HUES48 (cell line): ENCODE measurements around the gene BACH2.
"Not testable (repeated sequence)": the region's sequence is repeated elsewhere in the genome, so short reads cannot be mapped to it uniquely, and the experiment has no call there.

ENCODE experiments used
- H3K27ac ChIP-seq: one replicate; pipeline ENCODE4 v1.7.0; 2013; ENCODE audit warnings: low read depth, low read length, inconsistent platforms
- H3K27me3 ChIP-seq: 2 replicates; pipeline ENCODE4 v1.6.1; 2013; ENCODE audit warnings: mild to moderate bottlenecking, low read length; ENCODE audit not compliant: control insufficient read depth, insufficient read depth
- H3K36me3 ChIP-seq: 2 replicates; pipeline ENCODE4 v1.6.1; 2013; ENCODE audit warnings: low read length; ENCODE audit not compliant: control insufficient read depth, insufficient read depth
- H3K4me1 ChIP-seq: 2 replicates; pipeline ENCODE4 v1.6.1; 2013; ENCODE audit warnings: mild to moderate bottlenecking, low read length; ENCODE audit not compliant: control insufficient read depth, insufficient read depth
- H3K4me3 ChIP-seq: 2 replicates; pipeline ENCODE4 v1.5.1; 2013; ENCODE audit warnings: mild to moderate bottlenecking, low read depth, low read length
- H3K9ac ChIP-seq: 2 replicates; pipeline ENCODE4 v1.6.1; 2013; ENCODE audit warnings: mild to moderate bottlenecking, low read depth, low read length, moderate library complexity
- H3K9me3 ChIP-seq: 2 replicates; pipeline ENCODE4 v1.6.1; 2013; ENCODE audit warnings: low read length; ENCODE audit not compliant: control insufficient read depth, insufficient read depth

BACH2 gene

DNA sequence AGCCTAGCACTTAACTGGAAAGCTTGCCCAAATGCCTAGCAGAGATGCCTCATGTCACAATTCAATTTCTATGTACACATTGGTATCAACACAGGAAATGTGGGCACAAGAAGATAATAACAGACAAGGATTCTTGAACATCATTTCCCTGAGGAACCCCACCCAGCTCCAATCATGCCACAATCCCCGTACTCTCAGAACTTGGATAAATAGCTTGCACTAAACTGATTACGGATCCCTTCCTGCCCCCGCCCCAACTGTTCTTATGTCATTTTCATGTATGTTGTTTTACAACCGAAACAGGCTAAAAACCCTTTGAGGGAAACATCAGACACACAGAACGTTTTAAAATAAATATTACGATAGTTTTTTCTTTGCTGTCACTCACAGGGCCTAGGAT lies 87.1 kb downstream of the BACH2 start:
- Histone ChIP-seq H3K36me3 (no peaks in the 10 kb centered on the region), H3K27ac (no peak overlapping the region), H3K9me3 (no peaks in the 10 kb centered on the region)

DNA sequence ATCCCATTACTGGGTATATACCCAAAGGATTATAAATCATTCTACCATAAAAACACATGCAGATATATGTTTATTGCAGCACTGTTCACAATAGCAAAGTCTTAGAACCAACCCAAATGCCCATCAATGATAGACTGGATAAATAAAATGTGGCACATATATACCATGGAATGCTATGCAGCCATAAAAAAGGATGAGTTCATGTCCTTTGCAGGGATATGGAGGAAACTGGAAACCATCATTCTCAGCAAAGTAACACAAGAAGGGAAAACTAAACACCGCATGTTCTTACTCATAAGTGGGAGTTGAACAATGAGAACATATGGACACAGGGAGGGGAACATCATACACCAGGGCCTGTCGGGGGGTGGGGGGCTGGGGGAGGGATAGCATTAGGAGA lies 88.0 kb downstream of the BACH2 start:
- not testable (repeated sequence) for H3K4me3 ChIP-seq, H3K4me1 ChIP-seq, H3K9me3 ChIP-seq, H3K36me3 ChIP-seq, H3K9ac ChIP-seq, H3K27me3 ChIP-seq, H3K27ac ChIP-seq

More for the DNA sequence above, 87.1 kb downstream of the BACH2 start:
- no peak overlapping the region for H3K4me3 ChIP-seq
- no peaks in the 10 kb centered on the region for H3K27me3 ChIP-seq
- no peaks in the 10 kb centered on the region for H3K4me1 ChIP-seq
- H3K9ac ChIP-seq: no peak overlapping the region

DNA sequence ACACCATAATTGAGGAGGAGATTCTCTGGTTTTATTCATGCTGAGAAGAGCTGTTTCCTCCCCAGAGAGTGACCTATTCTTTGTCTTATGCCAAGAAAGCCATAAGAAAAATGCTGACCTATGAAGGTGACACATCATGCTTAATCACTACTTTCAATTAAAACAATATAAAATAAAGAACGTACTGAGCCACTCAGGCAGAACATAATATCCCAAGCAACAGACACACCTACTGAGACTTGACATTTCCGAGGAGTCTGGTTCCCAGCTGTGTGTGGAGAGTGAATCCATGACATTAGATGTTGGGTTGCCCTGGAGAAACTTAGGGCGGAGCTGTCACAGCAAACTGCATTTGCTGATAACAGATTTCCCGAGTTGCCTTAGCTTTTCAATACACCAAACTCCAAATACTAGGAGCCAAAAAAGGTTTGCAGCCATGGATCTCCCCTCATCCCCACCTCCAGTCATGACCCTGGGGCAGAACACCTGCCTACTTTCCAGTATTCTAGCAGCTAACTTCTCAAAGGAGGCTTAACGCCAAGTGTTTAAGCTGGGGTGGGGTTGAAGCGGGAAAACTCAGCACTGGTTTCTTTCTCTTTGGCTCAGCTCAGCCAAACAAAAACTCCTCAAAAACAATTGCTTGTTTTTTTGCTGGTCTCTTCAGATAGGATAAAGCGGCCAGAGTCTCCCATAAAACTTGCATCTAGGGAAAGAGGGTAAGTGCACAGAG lies 92.2 kb downstream of the BACH2 start:
- H3K9ac ChIP-seq: no peak overlapping the region

DNA sequence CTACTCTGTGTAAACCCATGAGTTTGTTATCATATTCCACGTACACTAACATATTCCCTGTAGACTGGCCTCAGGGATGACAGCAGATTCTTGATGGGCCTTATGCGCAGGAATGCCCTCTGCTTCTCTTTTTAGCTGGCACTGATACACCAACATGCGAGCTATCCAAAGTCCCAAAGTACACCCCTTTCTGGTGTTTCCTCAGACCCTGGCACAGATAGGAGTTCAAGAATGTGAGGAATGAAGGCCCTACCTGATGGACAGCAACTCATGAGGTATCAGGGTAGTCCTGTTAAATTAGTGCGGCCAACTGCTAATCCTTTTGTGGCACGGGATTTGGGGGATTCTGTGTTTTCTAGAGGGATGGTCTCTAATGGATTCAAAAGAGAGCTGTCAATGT lies 93.0 kb downstream of the BACH2 start:
- no peak overlapping the region for H3K9ac ChIP-seq
- no peaks in the 10 kb centered on the region for H3K36me3 ChIP-seq

More for the DNA sequence above, 92.2 kb downstream of the BACH2 start:
- Histone ChIP-seq H3K4me3 (no peak overlapping the region), H3K9me3 (no peaks in the 10 kb centered on the region), H3K36me3 (no peaks in the 10 kb centered on the region), H3K4me1 (no peaks in the 10 kb centered on the region), H3K27me3 (no peaks in the 10 kb centered on the region), H3K27ac (no peak overlapping the region)

DNA sequence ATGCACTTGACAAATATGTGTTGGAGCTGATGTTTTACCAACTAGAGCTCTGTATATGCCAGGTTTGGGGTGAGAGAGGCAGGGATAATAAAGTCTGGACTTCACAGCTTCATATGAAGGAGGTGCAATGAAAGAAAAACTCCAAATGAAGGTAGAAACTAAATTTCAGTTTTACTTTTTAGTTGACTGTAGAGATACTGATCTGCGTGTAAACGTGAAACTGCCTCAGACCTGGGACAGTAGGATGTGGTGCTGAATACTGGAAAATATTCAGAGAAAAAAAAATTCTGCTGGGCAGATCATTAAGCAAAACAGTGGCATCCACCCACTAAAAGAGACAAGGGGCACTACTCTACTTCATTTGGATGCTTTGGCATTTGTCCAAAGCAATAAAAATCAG lies 94.5 kb downstream of the BACH2 start:
- Histone ChIP-seq H3K4me3 (no peak overlapping the region), H3K27ac (no peak overlapping the region), H3K4me1 (no peaks in the 10 kb centered on the region), H3K9ac (no peak overlapping the region), H3K9me3 (peaks cover 12% of the 10 kb centered on the region; the same call in 1 of the 2 replicates), H3K36me3 (no peaks in the 10 kb centered on the region), H3K27me3 (no peaks in the 10 kb centered on the region)

More for the DNA sequence above, 93.0 kb downstream of the BACH2 start:
- Histone ChIP-seq H3K27me3 (no peaks in the 10 kb centered on the region), H3K4me1 (no peaks in the 10 kb centered on the region), H3K4me3 (no peak overlapping the region), H3K9me3 (no peaks in the 10 kb centered on the region), H3K27ac (no peak overlapping the region)

DNA sequence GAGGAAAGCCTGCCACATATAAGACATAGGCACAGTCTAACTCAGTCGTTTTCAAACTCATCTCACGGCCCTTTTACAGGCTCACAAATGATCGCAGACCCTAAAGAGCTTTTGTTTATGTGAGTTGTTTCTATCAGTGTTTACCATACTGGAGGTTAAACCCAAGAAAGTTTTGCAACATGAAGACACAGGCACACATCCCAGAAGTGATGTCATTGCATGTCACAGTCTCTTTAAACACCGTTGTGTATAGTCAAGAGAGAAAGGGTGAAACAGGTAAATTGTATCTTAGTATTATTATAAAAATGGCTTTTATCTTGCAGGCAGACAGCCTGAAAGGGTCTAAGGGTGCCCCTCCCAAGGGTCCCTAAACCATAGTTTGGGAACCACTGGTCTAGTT lies 96.7 kb downstream of the BACH2 start:
- H3K9me3 ChIP-seq: peaks cover 12% of the 10 kb centered on the region; the same call in 1 of the 2 replicates
- H3K36me3 ChIP-seq: no peaks in the 10 kb centered on the region
- peaks cover 7% of the 10 kb centered on the region; the same call in 1 of the 2 replicates for H3K4me1 ChIP-seq
- no peak overlapping the region for H3K9ac ChIP-seq
- no peaks in the 10 kb centered on the region for H3K27me3 ChIP-seq
- no peak overlapping the region for H3K4me3 ChIP-seq
- no peak overlapping the region for H3K27ac ChIP-seq

DNA sequence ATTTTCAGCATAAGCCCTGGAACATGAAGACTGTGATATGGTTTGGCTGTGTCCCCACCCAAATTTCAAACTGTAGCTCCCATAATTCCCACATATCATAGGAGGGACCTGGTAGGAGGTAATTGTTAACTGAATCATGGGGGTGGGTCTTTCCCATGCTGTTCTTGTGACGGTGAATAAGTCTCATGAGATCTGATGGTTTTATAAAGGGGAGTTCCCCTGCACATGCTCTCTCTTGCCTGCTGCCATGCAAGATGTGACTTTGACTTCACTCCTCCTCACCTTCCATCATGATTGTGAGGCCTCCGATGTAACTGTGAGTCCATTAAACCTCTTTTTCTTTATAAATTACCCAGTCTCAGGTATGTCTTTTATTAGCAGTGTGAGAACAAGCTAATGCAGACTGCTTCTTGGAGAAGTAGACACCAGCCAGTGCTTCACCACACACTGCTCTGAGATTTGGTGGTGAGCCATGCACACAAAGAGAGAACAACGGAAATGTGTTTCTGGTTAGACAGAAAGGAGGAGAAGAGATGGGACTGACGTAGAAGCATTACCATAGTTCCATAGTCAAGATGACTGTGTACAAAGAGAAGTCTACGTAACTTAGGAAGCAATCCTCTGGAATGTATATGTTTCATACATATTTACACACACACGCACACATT lies 97.8 kb downstream of the BACH2 start:
- Histone ChIP-seq H3K4me3 (no peak overlapping the region), H3K36me3 (no peaks in the 10 kb centered on the region), H3K4me1 (peaks cover 7% of the 10 kb centered on the region; the same call in 1 of the 2 replicates), H3K27ac (no peak overlapping the region), H3K9me3 (peaks cover 12% of the 10 kb centered on the region; the same call in 1 of the 2 replicates), H3K27me3 (no peaks in the 10 kb centered on the region), H3K9ac (no peak overlapping the region)

DNA sequence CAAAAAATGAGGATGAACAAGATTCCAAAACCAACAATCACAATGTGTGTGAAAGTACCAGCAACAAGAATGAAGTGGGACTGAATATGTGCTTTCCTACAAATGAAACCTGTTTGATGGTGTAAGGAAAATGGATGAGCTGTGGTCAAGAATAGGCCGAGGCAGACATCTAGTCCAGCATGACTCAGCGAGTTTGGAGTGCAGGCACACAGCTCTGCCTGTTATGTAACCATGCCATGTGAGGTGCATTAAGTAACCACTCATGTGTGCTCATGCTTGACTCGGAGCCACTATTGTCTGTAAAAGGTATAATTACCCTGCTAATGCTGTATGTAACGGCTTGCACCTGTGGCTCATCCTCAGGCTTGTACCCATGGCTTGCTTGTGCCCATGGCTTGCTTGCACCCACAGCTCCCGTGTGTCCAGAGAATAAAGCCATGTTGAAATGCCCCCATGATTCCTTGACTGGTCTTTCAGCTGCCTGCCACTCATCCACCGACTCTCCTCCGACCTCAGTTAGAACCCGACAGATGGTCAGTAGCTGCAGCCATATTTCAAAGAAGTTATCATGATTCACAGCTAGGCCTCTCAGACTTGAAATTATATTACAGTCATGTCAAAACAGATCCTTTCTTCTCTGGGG lies 98.7 kb downstream of the BACH2 start:
- no peaks in the 10 kb centered on the region for H3K27me3 ChIP-seq
- H3K9me3 ChIP-seq: peaks cover 12% of the 10 kb centered on the region; the same call in 1 of the 2 replicates
- no peak overlapping the region for H3K9ac ChIP-seq
- no peak overlapping the region for H3K27ac ChIP-seq
- H3K4me3 ChIP-seq: no peak overlapping the region
- H3K36me3 ChIP-seq: no peaks in the 10 kb centered on the region
- H3K4me1 ChIP-seq: peaks cover 7% of the 10 kb centered on the region; the same call in 1 of the 2 replicates

DNA sequence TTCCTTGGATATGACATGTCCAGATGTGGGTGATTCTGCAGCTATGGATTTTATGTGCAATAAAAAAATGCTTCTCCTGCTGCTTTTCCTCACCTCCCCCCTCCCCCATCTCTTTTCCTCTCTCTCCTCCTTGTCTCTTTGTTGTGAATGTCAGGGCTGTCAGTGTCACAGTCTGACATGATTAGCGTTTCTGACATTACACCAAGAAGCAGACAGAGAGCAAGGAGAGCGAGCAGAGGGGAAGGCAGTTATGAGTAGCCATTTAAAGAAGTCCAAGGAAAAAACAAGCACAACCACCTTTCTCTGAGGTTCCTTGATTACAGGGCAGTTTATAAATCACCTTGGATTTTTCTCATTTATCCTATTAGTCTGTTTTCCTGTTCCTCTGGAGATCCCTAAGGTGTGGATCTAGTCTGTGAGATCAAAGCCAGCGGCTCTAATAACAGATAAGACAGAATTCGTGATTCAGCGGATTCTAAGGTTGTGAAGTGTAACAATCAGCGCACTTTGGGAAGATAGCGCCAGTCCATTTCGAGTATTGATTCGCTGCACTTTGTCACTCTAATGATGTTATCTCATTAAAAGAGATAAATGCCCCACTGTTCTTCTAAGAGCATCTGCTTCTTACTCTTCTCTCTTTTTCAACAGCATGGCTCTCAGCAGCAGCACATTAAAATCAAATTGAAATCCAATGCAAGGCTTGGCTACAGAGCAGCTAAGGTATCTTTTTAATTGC lies 101.4 kb downstream of the BACH2 start:
- Histone ChIP-seq H3K4me3 (no peak overlapping the region), H3K4me1 (peaks cover 7% of the 10 kb centered on the region; the same call in 1 of the 2 replicates), H3K36me3 (no peaks in the 10 kb centered on the region), H3K27me3 (no peaks in the 10 kb centered on the region), H3K9ac (no peak overlapping the region), H3K27ac (no peak overlapping the region), H3K9me3 (peaks cover 12% of the 10 kb centered on the region; the same call in 1 of the 2 replicates)

DNA sequence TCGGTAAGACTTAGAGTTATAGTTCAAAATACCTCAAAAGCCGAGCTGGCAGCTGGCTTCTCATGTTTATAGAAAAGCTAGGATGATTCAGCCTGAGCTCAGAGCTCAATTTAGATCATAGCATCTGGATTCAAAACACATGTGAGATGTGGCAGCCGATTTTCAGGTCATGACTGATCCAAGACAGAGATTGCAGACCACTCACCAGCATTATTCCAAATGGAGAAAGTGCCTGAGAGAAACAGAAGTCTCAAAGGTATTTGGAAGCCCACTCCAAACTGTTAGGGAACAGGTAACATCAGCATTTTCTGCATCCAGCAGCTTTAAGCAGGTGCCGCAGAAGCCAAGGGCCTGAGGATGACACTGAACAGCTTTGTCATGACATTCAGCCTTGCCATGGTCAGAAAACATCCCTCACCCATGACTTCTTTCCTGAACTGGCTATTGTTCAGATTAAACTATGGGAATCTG lies 102.2 kb downstream of the BACH2 start:
- no peak overlapping the region for H3K27ac ChIP-seq
- H3K4me1 ChIP-seq: peaks cover 7% of the 10 kb centered on the region; the same call in 1 of the 2 replicates
- peaks cover 12% of the 10 kb centered on the region; the same call in 1 of the 2 replicates for H3K9me3 ChIP-seq
- no peak overlapping the region for H3K4me3 ChIP-seq
- H3K27me3 ChIP-seq: no peaks in the 10 kb centered on the region
- no peaks in the 10 kb centered on the region for H3K36me3 ChIP-seq
- H3K9ac ChIP-seq: no peak overlapping the region
